Psoas muscle (tissue), 8 donors: ENCODE data around the gene GMFB. TPM values are rescaled to one million over a fixed set of nuclear protein-coding genes. Genes with fewer than 3 reads are reported as not detected.
"Not testable (repeated sequence)": the region's sequence is repeated elsewhere in the genome, so short reads cannot be mapped to it uniquely, and the experiment has no call there.

Experiments used
- ATAC-seq, 4 donors: fragments of 200-7000 bp; cut with Tn5 transposase; one replicate each; pipeline ENCODE4 v1.9.1; 2020; ENCODE audit warnings: moderate library complexity in 3 of 4, mild to moderate bottlenecking in 2 of 4
- DNase-seq, 2 donors: peaks; one replicate each; pipeline ENCODE4 v3.0.0-alpha.2; 2020
- H3K27ac ChIP-seq: fragments of 200-600 bp; one replicate; pipeline ENCODE4 v1.8.0; 2022
- H3K27me3 ChIP-seq, 3 donors: fragments of 200-600 bp in 1 of 3; one replicate each; pipeline versions ENCODE4 v1.6.1 to v1.8.0; 2013 to 2022; ENCODE audit warnings: low read length in 2 of 3, mild to moderate bottlenecking in 2 of 3, moderate library complexity in 1 of 3; ENCODE audit not compliant: insufficient read depth in 3 of 3
- H3K36me3 ChIP-seq, 2 donors: fragments of 200-600 bp in 1 of 2; one replicate each; pipeline versions ENCODE4 v1.6.1 to v1.8.0; 2013 to 2022; ENCODE audit warnings: low read depth in 1 of 2, mild to moderate bottlenecking in 1 of 2, moderate library complexity in 1 of 2; ENCODE audit not compliant: insufficient read depth in 1 of 2
- H3K4me1 ChIP-seq: fragments of 200-600 bp; one replicate; pipeline ENCODE4 v1.8.0; 2022
- H3K4me3 ChIP-seq: fragments of 200-600 bp; one replicate; pipeline ENCODE4 v1.8.0; 2022; ENCODE audit warnings: mild to moderate bottlenecking
- H3K9me3 ChIP-seq: fragments of 200-600 bp; one replicate; pipeline ENCODE4 v1.8.0; 2022
- CTCF ChIP-seq: fragments of 200-600 bp; IDR thresholded peaks from one replicate; pipeline ENCODE4 v1.8.0; 2022; ENCODE audit warnings: antibody characterized with exemption
- WGBS, 3 donors: extraction: QIAGEN DNeasy Blood & Tissue Kit; methylation state at CpG; one replicate each; pipeline versions ENCODE4 v1.1.6 to v1.1.7; 2013; 5-methylcytosine and 5-hydroxymethylcytosine counted together
- intact Hi-C, 2 donors: fragments of 100-400 bp; cut with DNase I; formaldehyde crosslinking; loops; one replicate each; pipeline versions ENCODE4 v1.11.0 to v1.14.2; 2022
- polyA plus RNA-seq, 3 donors: library from polyadenylated mRNA; stranded (reverse); fragments of 200-250 nt; gene quantifications; one replicate each; pipeline ENCODE4 v1.2.3, GENCODE V29; 2013
- total RNA-seq, 4 donors: library from RNA; stranded (reverse); fragmentation: NEBNext Ultra II Directional in 2 of 4; extraction: Animal tissue kit (Norgen Biotek cat#: 25700) in 2 of 4; gene quantifications; one replicate each; pipeline versions ENCODE4 v1.2.1 to v1.2.4, GENCODE V29; 2021 to 2023
- donor health status: healthy with polysubstance abuse.
- donor health status: DM: no; HTN: no; CAD: no; lungs with moderate emphysema.
- donor health status: Bipolar disorder and iron deficiency.
- donor health status: healthy.
- donor health status: DM: yes; HTN: yes; CAD: no.
- donor health status: DM: no; HTN: no; CAD: no.
- donor health status: DM: no; HTN: no; CAD: no.
- donor health status: DM: yes; HTN: yes; CAD: no.

Gene GMFB
- total and polyA plus RNA-seq, 7 donors: 5.0 to 22.9 (median 14.5) TPM

- no peak for DNase-seq
- Histone ChIP-seq H3K27ac (no peak overlapping the region), H3K36me3 (no peaks in the 10 kb centered on the region), H3K27me3 (no peaks in the 10 kb centered on the region), H3K4me1 (no peaks in the 10 kb centered on the region), H3K9me3 (no peaks in the 10 kb centered on the region), H3K4me3 (no peak overlapping the region)
- intact Hi-C loops: no loop called here
- TF ChIP-seq CTCF: no peak
- no peak for ATAC-seq
- 60 to 70% (median 63%) methylated on average over 3 of the region's 3 CpGs for WGBS, 3 donors
These were observed 31.2 kb downstream of the GMFB start for GRCh38 chr14:54457609-54457996.

GRCh38 chr14:54456820-54457608, 31.8 kb downstream of the GMFB start:
- intact Hi-C loops, H3K4me3 ChIP-seq, H3K9me3 ChIP-seq, DNase-seq, H3K4me1 ChIP-seq, ATAC-seq, H3K36me3 ChIP-seq, H3K27ac ChIP-seq, H3K27me3 ChIP-seq: not testable (repeated sequence)
- 83 to 96% (median 86%) methylated on average over 1 of the region's 1 CpG for WGBS, 3 donors

DNA sequence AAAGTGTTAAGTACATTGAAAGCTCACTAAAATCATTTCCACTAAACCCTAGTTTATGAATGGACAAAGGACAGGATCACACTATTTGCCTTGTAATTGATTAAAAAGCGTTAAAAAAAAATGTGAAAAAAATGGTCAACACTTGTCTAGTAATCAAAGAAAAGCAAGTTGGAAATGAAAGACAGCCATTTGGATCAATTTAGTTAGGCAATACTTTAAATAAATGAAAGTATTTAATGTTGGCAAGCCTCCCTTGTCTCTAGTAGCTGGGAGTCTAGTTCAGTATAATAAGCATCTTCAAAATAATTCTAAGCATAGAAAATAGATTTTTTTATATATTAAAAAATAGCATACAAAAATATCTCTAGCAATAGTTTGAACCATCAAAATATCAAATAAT, 33.4 kb downstream of the GMFB start:
- H3K4me1 ChIP-seq: no peaks in the 10 kb centered on the region
- 68 to 83% (median 70%) methylated on average over 1 of the region's 1 CpG for WGBS, 3 donors
- no peaks in the 10 kb centered on the region for H3K27me3 ChIP-seq
- H3K27ac ChIP-seq: no peak overlapping the region
- no peak for TF ChIP-seq CTCF
- H3K9me3 ChIP-seq: no peaks in the 10 kb centered on the region
- ATAC-seq (no peak), DNase-seq (no peak)
- intact Hi-C loops: no loop called here
- H3K4me3 ChIP-seq: no peak overlapping the region
- H3K36me3 ChIP-seq: no peaks in the 10 kb centered on the region

DNA sequence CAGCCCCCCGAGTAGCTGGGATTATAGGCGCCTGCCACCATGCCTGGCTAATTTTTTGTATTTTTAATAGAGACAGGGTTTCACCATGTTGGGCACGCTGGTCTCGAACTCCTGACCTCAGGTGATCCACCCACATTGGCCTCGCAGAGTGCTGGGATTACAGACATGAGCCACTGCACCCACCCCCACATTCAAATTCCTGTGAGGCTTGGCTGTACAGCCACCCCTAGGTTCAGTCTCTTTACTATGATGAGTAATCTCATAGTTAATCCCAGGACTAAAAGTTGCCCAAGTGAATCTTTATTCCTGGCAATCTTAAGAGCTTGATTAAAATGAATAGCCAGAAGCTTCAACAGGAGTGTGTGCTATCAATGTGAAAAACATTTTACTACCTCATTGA, 34.8 kb downstream of the GMFB start:
- H3K9me3 ChIP-seq, intact Hi-C loops, ATAC-seq, H3K4me1 ChIP-seq, H3K36me3 ChIP-seq, DNase-seq, H3K27me3 ChIP-seq, H3K4me3 ChIP-seq, H3K27ac ChIP-seq: not testable (repeated sequence)
- WGBS, 3 donors: 85 to 88% (median 87%) methylated on average over 5 of the region's 5 CpGs

GRCh38 chr14:54453252-54453651, 35.5 kb downstream of the GMFB start:
- no peaks in the 10 kb centered on the region for H3K36me3 ChIP-seq
- no peak for TF ChIP-seq CTCF
- H3K4me3 ChIP-seq: no peak overlapping the region
- no peaks in the 10 kb centered on the region for H3K9me3 ChIP-seq
- intact Hi-C loops: no loop called here
- H3K27ac ChIP-seq: no peak overlapping the region
- no peaks in the 10 kb centered on the region for H3K27me3 ChIP-seq
- H3K4me1 ChIP-seq: no peaks in the 10 kb centered on the region
- ATAC-seq (no peak), DNase-seq (no peak)
- WGBS, 3 donors: 92 to 99% (median 94%) methylated on average over 3 of the region's 3 CpGs

DNA sequence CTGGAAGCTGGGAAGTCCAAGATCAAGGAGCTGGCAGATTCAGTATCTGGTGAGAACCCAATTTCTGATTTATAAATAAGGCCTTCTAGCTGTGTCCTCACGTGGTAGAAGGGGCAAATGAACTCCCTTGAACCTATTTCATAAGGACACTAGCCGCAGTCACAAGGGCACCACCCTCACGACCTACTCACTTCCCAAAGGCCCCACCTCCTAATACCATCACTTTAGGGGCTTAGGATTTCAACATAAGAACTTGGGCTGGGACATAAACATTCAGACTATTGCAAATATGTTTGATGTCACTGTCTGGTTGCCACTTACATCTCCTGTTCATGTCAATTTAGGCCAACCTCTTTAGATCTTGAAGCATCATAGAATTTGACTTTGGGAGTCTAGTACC, 36.8 kb downstream of the GMFB start:
- 76 to 84% (median 82%) methylated on average over 3 of the region's 3 CpGs for WGBS, 3 donors
- Histone ChIP-seq H3K36me3 (no peaks in the 10 kb centered on the region), H3K4me3 (no peak overlapping the region), H3K9me3 (no peaks in the 10 kb centered on the region), H3K27ac (no peak overlapping the region), H3K4me1 (no peaks in the 10 kb centered on the region), H3K27me3 (no peaks in the 10 kb centered on the region)
- intact Hi-C loops: no loop called here
- TF ChIP-seq CTCF: no peak
- DNase-seq (no peak), ATAC-seq (no peak)
